ENCODE results near the gene DACT3. TPM values are rescaled to one million over a fixed set of nuclear protein-coding genes. Genes with fewer than 3 reads are reported as not detected.

Gene DACT3
- polyA plus RNA-seq, 1 of the 3 experiments (the other 2 are of a cell fraction): 9.5 TPM

GRCh38 chr19:46698395-46699321, 37.7 kb upstream of the DACT3 start:
- H3K4me1 ChIP-seq (ENCODE audit: control insufficient read depth in 1 of 2, insufficient read depth in 2 of 2, low read depth in 1 of 2, low read length in 1 of 2): no peaks in the 10 kb centered on the region
- ChIA-PET CTCF (interaction anchor here (1.0 to 2.1 kb wide), 2 partner anchors 30 to 37 kb away, joined by 3 to 5 read pairs; no protein-coding TSS in a partner anchor), POLR2A (no interaction called here)
- no peak for DNase-seq
- H3K4me3 ChIP-seq (ENCODE audit: low read depth in 2 of 2, low read length in 1 of 2): no peak overlapping the region
- no peak overlapping the region for H3K27ac ChIP-seq (ENCODE audit: low read depth in 2 of 2, low read length in 1 of 2)
- no peaks in the 10 kb centered on the region for H3K79me2 ChIP-seq (ENCODE audit: insufficient read depth)
- no peaks in the 10 kb centered on the region for H3K9me2 ChIP-seq
- H3K4me2 ChIP-seq: no peak overlapping the region
- no peak overlapping the region for H3K9ac ChIP-seq
- H3K27me3 ChIP-seq (ENCODE audit: insufficient read depth): no peaks in the 10 kb centered on the region
- no peak overlapping the region for H2AFZ ChIP-seq (ENCODE audit: low read depth)
- H4K20me1 ChIP-seq (ENCODE audit: insufficient read depth): 0 out of 2 replicates have a peak, but pooled peaks cover 4% of the 10 kb centered on the region
- no peaks in the 10 kb centered on the region for H3K9me3 ChIP-seq
- peaks cover 8% of the 10 kb centered on the region for H3F3A ChIP-seq (replicated peaks; ENCODE audit: insufficient read depth)
- TF ChIP-seq USF2 (IDR thresholded peaks at IDR 0.05; ENCODE audit: borderline replicate concordance, low read depth, low read length) (no peak), SMC3 (IDR thresholded peaks at IDR 0.05; ENCODE audit: low read depth, low read length) (no peak), TEAD4 (IDR thresholded peaks at IDR 0.05; ENCODE audit: borderline replicate concordance, insufficient read depth) (no peak), GATA2 (CRISPR knock-in tag; IDR thresholded peaks at IDR 0.05) (no peak), TCF12 (IDR thresholded peaks at IDR 0.05) (no peak), TAF1 (IDR thresholded peaks at IDR 0.05; ENCODE audit: borderline replicate concordance, low read depth, low read length) (no peak), NRF1 (IDR thresholded peaks at IDR 0.05; ENCODE audit: low read depth, low read length) (no peak), CHD2 (IDR thresholded peaks at IDR 0.05; ENCODE audit: low read length, partially characterized antibody) (no peak), FOXM1 (IDR thresholded peaks at IDR 0.05; ENCODE audit: low read depth) (no peak), FOSL2 (IDR thresholded peaks at IDR 0.05; ENCODE audit: borderline replicate concordance, low read depth) (no peak), MXI1 (IDR thresholded peaks at IDR 0.05; ENCODE audit: low read depth, low read length) (no peak), RAD21 (IDR thresholded peaks at IDR 0.05; ENCODE audit: low read length) (no peak)
- H3K36me3 ChIP-seq (replicated peaks in 1 of 2; ENCODE audit: control insufficient read depth in 1 of 2, insufficient read depth in 2 of 2, low read length in 1 of 2): peaks cover 33 to 56% of the 10 kb centered on the region in 2 experiments
- WGBS (ENCODE audit: low lambda C conversion rate): 94% methylated on average over 11 of the region's 11 CpGs

DNA sequence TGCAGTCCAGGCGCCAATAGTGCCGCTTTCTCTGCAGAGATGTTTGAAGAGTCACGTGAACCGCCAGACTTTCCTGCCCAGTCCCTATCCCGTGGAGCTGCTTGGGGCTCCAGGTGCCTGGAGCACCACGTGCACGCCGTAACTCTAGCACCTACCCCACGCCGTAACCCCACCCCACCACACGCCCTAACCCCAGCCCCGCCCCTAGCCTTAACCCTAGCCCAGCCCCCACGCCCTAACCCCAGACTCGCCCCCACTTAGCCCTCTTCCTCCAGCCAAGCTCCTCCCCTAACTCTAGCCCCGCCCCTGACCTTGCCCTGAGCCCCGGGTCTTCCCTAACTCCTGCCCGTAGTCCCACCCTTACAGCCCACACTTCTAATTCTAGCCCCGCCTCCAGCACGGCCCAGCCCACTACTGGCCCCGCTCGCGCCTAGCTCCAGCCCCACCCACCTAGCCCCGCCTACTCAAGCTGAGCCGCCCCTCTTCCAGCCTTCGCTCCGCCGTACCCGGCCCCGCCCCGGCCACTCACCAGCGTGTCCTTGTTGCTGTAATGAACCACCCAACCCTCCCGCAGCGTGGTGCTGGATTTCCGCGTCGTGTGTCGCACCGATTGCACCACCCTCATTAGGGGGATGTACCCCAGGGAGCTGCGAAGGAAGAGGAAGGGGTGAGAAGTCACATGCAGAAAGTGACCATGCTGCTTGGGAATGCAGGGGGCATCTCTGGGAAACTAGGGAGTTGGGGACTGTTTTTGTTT, 36.4 kb upstream of the DACT3 start:
- H3K9me3 ChIP-seq: no peaks in the 10 kb centered on the region
- no peaks in the 10 kb centered on the region for H3K4me1 ChIP-seq (ENCODE audit: control insufficient read depth in 1 of 2, insufficient read depth in 2 of 2, low read depth in 1 of 2, low read length in 1 of 2)
- no peaks in the 10 kb centered on the region for H3F3A ChIP-seq (replicated peaks; ENCODE audit: insufficient read depth)
- no peak overlapping the region for H3K9ac ChIP-seq
- POLR2A ChIA-PET: interaction anchor here (0.6 kb wide), 1 partner anchor 16 kb away, joined by 3 read pairs; no protein-coding TSS in a partner anchor
- peak; percentile 72 for DNase-seq
- no peak overlapping the region for H3K4me2 ChIP-seq
- no peaks in the 10 kb centered on the region for H3K27me3 ChIP-seq (ENCODE audit: insufficient read depth)
- peaks cover 38 to 58% of the 10 kb centered on the region in 2 experiments for H3K36me3 ChIP-seq (replicated peaks in 1 of 2; ENCODE audit: control insufficient read depth in 1 of 2, insufficient read depth in 2 of 2, low read length in 1 of 2)
- no peak overlapping the region for H3K27ac ChIP-seq (ENCODE audit: low read depth in 2 of 2, low read length in 1 of 2)
- WGBS (ENCODE audit: low lambda C conversion rate): 93% methylated on average over 39 of the region's 39 CpGs
- H2AFZ ChIP-seq (ENCODE audit: low read depth): no peak overlapping the region
- TF ChIP-seq FOXM1 (IDR thresholded peaks at IDR 0.05; ENCODE audit: low read depth): no peak
- TF ChIP-seq TCF12 (IDR thresholded peaks at IDR 0.05): no peak
- TF ChIP-seq RXRA (IDR thresholded peaks at IDR 0.05; ENCODE audit: borderline replicate concordance, low read depth): no peak
- TF ChIP-seq USF2 (IDR thresholded peaks at IDR 0.05; ENCODE audit: borderline replicate concordance, low read depth, low read length): no peak
- TF ChIP-seq, protein P1, sequence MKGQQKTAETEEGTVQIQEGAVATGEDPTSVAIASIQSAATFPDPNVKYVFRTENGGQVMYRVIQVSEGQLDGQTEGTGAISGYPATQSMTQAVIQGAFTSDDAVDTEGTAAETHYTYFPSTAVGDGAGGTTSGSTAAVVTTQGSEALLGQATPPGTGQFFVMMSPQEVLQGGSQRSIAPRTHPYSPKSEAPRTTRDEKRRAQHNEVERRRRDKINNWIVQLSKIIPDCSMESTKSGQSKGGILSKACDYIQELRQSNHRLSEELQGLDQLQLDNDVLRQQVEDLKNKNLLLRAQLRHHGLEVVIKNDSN (IDR thresholded peaks at IDR 0.05; ENCODE audit: borderline replicate concordance, low read depth): no peak
- TF ChIP-seq ELF1 (IDR thresholded peaks at IDR 0.05): no peak
- TF ChIP-seq GATA2 (CRISPR knock-in tag; IDR thresholded peaks at IDR 0.05): no peak
- TF ChIP-seq MAX (IDR thresholded peaks at IDR 0.05; ENCODE audit: low read depth): no peak
- TF ChIP-seq NRF1 (IDR thresholded peaks at IDR 0.05; ENCODE audit: low read depth, low read length): no peak
- TF ChIP-seq GABPA (IDR thresholded peaks at IDR 0.05; ENCODE audit: low read depth): no peak
- no peak for TF ChIP-seq MEF2A (IDR thresholded peaks at IDR 0.05; ENCODE audit: borderline replicate concordance, low read depth)
- TF ChIP-seq CTCF (IDR thresholded peaks at IDR 0.05): no peak
- TF ChIP-seq TEAD4 (IDR thresholded peaks at IDR 0.05; ENCODE audit: borderline replicate concordance, insufficient read depth): no peak
- TF ChIP-seq EP300 (IDR thresholded peaks at IDR 0.05; ENCODE audit: borderline replicate concordance in 1 of 2, low read depth in 1 of 2, low read length in 1 of 2): no peak
- no peaks in the 10 kb centered on the region for H3K9me2 ChIP-seq
- CTCF ChIA-PET: interaction anchor here (0.7 to 5.3 kb wide), 5 partner anchors 8 to 35 kb away, joined by 3 to 32 read pairs (median 3); no protein-coding TSS in a partner anchor
- 0 out of 2 replicates have a peak, but pooled peaks cover 4% of the 10 kb centered on the region for H4K20me1 ChIP-seq (ENCODE audit: insufficient read depth)
- H3K79me2 ChIP-seq (ENCODE audit: insufficient read depth): no peaks in the 10 kb centered on the region
- H3K4me3 ChIP-seq (ENCODE audit: low read depth in 2 of 2, low read length in 1 of 2): no peak overlapping the region

Data from SK-N-SH (cell line).